HFFc6 (cell line): Measurements from ENCODE around the gene CAPRIN1. TPM values are rescaled to one million over a fixed set of nuclear protein-coding genes. Genes with fewer than 3 reads are reported as not detected.

Experiments
- DNase-seq: peaks from one replicate; pipeline ENCODE4 v3.0.0-alpha.2; 2018
- H3K27ac Mint-ChIP-seq: 2 replicates; pipeline ENCODE4 v1.8.0; 2020; ENCODE audit warnings: mild to moderate bottlenecking, mixed read lengths
- H3K27me3 Mint-ChIP-seq: 2 replicates; pipeline ENCODE4 v1.8.0; 2021; ENCODE audit warnings: mild to moderate bottlenecking, moderate library complexity, mixed read lengths; ENCODE audit not compliant: insufficient read depth
- H3K36me3 Mint-ChIP-seq: 2 replicates; pipeline ENCODE4 v1.8.0; 2021; ENCODE audit warnings: low read depth, mixed read lengths
- H3K4me1 Mint-ChIP-seq: 2 replicates; pipeline ENCODE4 v1.8.0; 2020; ENCODE audit warnings: low read depth, mixed read lengths
- H3K4me3 Mint-ChIP-seq: 2 replicates; pipeline ENCODE4 v1.8.0; 2020; ENCODE audit warnings: mild to moderate bottlenecking, moderate library complexity, mixed read lengths
- H3K9me3 Mint-ChIP-seq: 2 replicates; pipeline ENCODE4 v1.8.0; 2020; ENCODE audit warnings: mild to moderate bottlenecking, mixed read lengths
- total RNA-seq, 6 experiments: library from RNA; stranded (reverse); fragmentation: NEBNext Ultra II Directional; extraction: Animal tissue kit (Norgen Biotek cat#: 25700); gene quantifications; 2 replicates in 1 of 6; 3 replicates in 5 of 6; pipeline ENCODE4 v1.2.3, GENCODE V29; 2021
- TF ChIP-seq, protein P1 (sequence below): fragments of 200-600 bp; sonication (generic); IDR thresholded peaks from 2 replicates; pipeline ENCODE4 v1.5.0; 2021; ENCODE audit warnings: antibody characterized with exemption, mild to moderate bottlenecking

CAPRIN1 gene
- total RNA-seq, 6 experiments from 2014 or later = 275 to 313 (median 300) TPM

DNA sequence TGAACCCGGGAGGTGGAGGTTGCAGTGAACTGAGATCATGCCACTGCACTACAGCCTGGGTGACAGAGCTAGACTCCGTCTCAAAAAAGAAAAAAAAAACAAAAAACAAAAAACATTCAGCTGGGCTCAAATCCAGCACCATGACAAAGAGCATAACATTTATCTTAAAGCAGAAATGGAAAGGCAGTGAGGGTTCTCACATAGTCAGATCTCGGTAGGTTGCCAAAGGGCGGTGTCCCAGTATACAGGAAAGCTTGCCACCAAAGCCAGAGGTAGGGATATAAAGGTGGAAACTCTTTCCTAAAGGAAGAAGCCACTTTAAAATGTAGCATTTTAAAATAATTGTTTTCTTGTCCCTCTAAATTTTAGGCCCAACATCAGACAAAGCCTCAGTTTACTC lies 22.4 kb upstream of the CAPRIN1 start:
- Mint-ChIP-seq H3K4me3 (no peak overlapping the region), H3K4me1 (peaks cover 9% of the 10 kb centered on the region), H3K27ac (no peak overlapping the region), H3K9me3 (no peaks in the 10 kb centered on the region), H3K27me3 (peaks cover 11% of the 10 kb centered on the region), H3K36me3 (no peaks in the 10 kb centered on the region)
- DNase-seq = no peak
- TF ChIP-seq, protein P1, sequence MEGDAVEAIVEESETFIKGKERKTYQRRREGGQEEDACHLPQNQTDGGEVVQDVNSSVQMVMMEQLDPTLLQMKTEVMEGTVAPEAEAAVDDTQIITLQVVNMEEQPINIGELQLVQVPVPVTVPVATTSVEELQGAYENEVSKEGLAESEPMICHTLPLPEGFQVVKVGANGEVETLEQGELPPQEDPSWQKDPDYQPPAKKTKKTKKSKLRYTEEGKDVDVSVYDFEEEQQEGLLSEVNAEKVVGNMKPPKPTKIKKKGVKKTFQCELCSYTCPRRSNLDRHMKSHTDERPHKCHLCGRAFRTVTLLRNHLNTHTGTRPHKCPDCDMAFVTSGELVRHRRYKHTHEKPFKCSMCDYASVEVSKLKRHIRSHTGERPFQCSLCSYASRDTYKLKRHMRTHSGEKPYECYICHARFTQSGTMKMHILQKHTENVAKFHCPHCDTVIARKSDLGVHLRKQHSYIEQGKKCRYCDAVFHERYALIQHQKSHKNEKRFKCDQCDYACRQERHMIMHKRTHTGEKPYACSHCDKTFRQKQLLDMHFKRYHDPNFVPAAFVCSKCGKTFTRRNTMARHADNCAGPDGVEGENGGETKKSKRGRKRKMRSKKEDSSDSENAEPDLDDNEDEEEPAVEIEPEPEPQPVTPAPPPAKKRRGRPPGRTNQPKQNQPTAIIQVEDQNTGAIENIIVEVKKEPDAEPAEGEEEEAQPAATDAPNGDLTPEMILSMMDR = no peak

DNA sequence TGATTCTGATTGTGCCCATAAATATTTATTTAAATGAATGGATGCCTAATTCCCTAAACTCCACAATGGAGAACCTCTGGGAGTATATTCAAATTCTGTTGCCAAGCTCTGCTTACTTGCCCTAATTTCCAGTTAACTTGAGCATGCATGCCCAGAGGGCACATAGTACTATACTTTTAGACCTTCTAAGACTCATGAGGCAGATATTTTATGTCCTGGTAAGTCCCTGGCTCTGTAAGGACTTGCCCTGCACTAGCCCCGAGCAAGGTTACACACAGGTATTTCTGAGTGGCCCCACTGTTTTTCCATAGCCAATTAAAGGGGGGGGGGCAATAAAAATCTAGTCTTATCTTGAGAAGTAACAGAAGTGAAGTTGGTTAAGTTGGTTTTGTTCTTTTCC lies 21.1 kb upstream of the CAPRIN1 start:
- Mint-ChIP-seq H3K9me3 (no peaks in the 10 kb centered on the region), H3K36me3 (no peaks in the 10 kb centered on the region), H3K27me3 (peaks cover 11% of the 10 kb centered on the region), H3K4me1 (peaks cover 9% of the 10 kb centered on the region), H3K27ac (no peak overlapping the region), H3K4me3 (no peak overlapping the region)
- no peak for DNase-seq
- TF ChIP-seq, protein P1 = no peak

DNA sequence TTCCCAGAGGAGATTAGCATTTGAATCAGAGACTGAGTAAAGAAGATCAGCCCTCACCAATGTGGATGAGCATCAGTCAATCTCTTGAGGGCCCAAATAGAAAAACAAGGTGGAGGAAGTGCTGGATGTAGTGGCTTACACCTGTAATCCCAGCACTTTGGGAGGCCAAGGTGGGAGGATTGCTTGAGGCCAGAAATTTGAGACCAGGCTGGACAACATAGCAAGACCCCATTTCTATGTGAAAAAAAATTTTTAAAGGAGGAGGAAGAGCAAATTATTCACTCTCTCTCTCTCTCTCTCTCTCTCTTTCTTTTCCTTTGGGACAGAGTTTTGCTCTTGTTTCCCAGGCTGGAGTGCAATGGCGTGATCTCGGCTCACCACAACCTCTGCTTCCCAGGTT lies 18.1 kb upstream of the CAPRIN1 start:
- peaks cover 14% of the 10 kb centered on the region for H3K27me3 Mint-ChIP-seq
- DNase-seq = no peak
- no peak overlapping the region for H3K4me3 Mint-ChIP-seq
- no peaks in the 10 kb centered on the region for H3K9me3 Mint-ChIP-seq
- peaks cover 10% of the 10 kb centered on the region for H3K4me1 Mint-ChIP-seq
- TF ChIP-seq, protein P1 = no peak
- no peak overlapping the region for H3K27ac Mint-ChIP-seq
- H3K36me3 Mint-ChIP-seq = no peaks in the 10 kb centered on the region

DNA sequence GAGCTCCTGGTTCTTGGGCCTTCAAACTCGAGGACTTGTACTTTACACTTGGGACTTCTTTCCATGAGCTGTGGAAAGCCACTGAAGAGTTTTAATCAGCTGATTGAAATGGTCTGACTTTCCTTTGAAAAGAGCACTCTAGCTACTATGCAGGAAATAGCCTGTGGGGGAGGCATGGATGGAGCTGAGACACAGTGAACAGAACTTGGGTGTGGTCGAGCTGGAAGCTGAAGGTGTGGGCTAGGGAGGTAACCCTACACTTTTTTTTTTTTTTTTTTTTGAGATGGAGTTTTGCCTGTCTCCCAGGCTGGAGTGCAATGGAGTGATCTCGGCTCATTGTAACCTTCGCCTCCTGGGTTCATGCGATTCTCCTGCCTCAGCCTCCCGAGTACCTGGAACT lies 17.5 kb upstream of the CAPRIN1 start:
- H3K9me3 Mint-ChIP-seq = no peaks in the 10 kb centered on the region
- no peak overlapping the region for H3K4me3 Mint-ChIP-seq
- no peak overlapping the region for H3K27ac Mint-ChIP-seq
- no peaks in the 10 kb centered on the region for H3K36me3 Mint-ChIP-seq
- TF ChIP-seq, protein P1 = no peak
- no peak for DNase-seq
- H3K4me1 Mint-ChIP-seq = peaks cover 5% of the 10 kb centered on the region; the same call in 1 of the 2 replicates
- H3K27me3 Mint-ChIP-seq = peaks cover 15% of the 10 kb centered on the region

DNA sequence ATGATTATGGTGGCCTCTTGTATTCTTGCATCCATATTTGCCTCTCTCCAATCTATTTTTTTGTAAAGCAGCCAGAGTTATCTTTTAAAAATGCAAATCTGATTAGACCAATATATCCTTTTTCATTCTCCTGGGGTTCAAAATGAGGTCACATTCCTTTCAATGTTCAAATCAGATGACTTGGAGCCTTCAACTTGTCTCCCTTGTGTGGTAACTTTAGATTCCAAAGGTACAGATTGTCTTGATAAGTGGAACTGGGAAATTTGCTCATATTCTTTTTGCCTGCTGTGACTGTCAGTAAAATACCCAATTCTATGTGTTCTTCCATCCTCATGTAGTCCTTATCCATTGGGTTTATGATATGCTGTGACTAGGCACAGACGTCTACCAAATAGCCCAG lies 15.1 kb upstream of the CAPRIN1 start:
- H3K4me3 Mint-ChIP-seq = no peak overlapping the region
- no peaks in the 10 kb centered on the region for H3K9me3 Mint-ChIP-seq
- H3K4me1 Mint-ChIP-seq = 0 out of 2 replicates have a peak, but pooled peaks cover 5% of the 10 kb centered on the region
- H3K27ac Mint-ChIP-seq = no peak overlapping the region
- DNase-seq = no peak
- TF ChIP-seq, protein P1 = no peak
- H3K27me3 Mint-ChIP-seq = peaks cover 12% of the 10 kb centered on the region
- H3K36me3 Mint-ChIP-seq = no peaks in the 10 kb centered on the region

DNA sequence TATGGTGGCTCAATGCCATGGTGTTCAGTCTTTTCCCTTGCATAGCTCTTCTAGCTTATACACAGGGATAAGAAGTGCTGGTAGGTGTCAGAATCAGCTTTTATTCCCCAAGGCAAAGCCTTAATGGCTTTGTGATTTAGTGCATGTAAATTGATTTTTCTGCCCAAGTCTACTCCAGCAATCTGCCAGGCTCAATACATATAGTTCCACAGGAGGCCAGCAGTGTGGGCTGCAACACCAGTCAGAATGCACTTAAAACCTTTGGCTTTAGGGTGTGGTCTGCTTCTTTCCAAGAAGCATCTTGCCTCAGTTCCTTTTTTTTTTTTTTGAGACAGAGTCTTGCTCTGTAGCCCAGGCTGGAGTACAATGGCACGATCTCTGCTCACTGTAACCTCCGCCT lies 14.5 kb upstream of the CAPRIN1 start:
- Mint-ChIP-seq H3K36me3 (no peaks in the 10 kb centered on the region), H3K4me1 (0 out of 2 replicates have a peak, but pooled peaks cover 5% of the 10 kb centered on the region), H3K27me3 (peaks cover 12% of the 10 kb centered on the region), H3K9me3 (no peaks in the 10 kb centered on the region), H3K4me3 (no peak overlapping the region), H3K27ac (no peak overlapping the region)
- no peak for DNase-seq
- TF ChIP-seq, protein P1 = no peak
